Raji (cell line): Measurements from ENCODE around the gene FMNL1.
A peak's percentile ranks its signal among the peaks of the same experiment; 100 is the strongest.

Source experiments
- POLR2A ChIP-seq: IDR thresholded peaks from 2 replicates; pipeline ENCODE4 v1.6.1; 2011; ENCODE audit warnings: low read depth, low read length, control low read depth; ENCODE audit not compliant: insufficient read depth

FMNL1 gene

DNA sequence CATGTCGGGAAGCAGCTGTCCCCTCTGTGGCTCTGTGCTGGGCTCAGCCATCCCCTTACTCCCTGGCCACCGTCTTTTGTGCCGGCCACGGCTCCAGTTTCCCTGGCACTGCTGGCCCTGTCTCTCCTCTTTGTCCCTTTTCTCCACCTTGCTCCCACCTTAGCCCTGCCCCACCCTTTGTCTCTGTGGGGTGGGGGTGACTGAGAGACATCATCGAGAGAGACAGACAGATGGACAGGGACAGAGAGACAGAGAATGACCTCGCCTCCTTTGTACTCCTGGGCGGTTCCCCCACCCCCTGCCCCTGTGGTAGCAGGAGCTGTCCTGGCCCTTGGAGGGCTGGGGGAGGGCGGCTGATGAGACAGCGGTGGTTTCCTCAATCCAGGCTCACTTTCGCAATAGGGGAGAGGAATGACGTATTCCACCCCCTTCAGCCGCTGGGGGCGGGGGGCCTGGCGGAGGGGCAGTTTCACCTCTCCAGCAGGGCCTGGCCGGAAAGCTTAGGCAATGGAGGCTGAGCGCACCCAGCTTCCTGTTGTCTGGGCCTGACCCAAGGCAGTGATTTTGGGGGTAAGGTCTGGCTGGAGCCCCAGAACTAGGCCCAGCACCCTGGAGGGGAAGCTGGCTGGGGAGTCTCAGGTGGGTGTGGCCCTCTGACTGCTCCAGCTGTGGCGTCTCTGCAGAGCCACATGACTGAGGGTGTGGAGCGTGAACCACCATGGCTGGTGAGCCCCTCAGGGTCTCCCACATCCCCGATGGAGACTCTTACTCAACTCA, 7.3 kb downstream of the FMNL1 start:
- TF ChIP-seq POLR2A = 0 out of 2 replicates have a peak, but pooled peaks have one; percentile 16

DNA sequence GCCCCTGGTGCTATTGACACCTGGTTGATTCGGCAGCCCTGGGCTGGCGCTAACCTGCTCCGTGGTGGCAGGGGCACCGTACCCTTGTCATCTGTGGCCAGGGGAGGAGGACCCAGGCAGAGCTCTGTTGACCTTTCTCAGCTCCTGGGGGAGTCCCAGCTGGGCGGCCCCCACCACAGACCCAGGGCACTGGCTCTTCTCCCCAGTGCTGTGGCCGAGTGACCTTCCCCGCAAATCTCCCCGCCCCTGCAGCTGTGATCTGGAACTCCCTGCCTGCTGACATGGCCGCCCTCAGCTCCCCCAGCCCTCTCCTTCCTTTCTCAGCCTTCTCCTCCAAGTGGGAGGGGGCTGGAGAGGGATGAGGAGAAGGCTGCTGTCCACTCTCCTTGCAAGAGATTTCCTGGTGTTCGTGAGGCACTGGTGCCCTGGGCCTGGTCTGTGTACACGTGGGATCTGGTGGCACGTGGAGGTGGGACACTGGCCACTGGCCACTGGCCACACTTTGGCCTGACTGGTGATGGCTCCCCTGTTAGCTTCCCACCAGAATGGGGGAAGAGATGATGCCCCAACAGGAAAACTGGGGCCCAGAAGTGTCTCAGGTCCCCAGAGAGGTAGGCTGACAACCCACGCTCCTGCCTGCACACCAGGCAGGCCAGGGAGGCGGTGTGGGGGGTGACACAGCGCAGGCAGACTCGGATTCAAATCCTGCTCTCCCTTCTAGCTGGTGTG, 8.2 kb downstream of the FMNL1 start:
- TF ChIP-seq POLR2A = no peak

DNA sequence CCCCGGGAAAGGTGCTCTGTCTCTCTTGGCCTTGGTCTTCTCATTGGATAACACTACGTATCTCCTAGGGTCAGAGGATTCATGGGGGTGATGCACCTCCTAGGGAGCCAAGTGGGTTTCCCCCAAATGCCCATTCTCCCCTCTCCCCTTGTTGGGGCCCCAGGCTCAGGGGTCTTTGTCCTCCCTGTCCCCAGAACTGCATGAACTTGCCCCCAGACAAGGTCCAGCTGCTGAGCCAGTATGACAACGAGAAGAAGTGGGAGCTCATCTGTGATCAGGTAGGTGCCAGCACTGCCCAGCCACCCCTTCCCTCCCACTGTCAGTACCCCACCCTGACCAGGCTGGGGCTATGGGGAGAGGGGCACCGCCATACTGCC, 8.7 kb downstream of the FMNL1 start:
- no peak for TF ChIP-seq POLR2A

DNA sequence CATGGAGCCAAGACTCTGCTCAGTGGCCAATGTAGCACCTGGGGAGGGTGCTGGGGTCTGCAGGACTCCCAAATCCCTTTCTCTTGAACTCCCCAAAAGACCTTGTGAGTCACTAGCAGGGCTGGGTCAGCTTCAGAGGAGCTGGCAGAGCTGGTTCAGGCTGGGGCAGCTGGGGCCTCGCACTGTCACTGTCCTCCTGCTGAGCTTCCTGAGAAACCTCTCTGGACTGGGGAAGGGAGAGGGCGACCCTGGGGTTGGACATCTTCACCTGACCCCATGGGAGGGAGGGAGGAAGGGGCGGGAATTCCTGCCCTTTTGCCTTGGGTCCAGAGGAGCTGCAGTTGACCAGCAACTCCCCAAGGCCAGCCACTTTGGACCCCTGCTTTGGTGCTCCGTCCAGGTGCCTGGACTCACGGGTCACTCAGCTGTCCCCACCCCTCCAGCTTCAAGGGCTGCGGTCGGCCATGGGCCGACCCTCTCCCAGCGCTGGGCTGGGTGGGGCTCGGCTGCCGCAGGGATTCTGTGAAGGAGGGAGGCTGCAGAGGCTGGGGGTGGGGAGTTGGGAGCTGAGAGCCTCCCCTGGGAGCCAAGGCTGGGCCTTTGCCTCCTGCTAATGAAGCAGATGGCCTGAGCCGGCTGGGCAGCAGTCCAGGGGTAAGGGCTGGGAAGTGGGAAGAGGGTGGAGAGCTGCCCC, 9.2 kb downstream of the FMNL1 start:
- no peak for TF ChIP-seq POLR2A

DNA sequence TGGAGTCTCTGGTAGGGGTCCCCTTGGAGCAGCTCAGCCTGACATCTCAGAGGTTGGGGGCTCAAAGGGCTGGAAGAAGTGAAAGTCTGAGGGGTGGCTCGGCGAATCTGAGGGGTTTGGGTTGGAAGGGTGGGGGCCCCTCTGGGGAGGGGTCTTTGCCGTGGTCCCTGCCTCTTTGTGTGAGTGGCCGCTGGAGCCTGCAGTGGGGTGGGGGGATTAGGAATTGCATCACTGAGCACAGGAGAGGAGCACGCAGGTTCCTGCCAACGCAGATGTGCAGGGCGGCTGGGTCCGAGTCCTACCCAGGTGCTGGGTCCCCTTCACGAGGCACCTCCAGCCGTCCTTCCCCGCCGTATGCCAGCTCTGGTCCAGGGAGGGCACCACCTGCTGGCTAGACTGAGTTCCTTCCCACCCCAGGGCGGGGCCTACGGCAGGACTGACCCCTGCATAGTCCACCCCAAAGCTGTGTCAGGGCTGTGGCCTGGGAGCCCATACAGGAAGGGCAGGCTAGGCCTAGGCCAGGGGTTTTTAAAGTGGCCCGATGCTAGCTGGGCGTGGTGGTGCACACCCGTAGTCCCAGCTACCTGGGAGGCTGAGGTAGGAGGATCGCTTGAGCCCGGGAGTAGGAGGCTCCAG, 9.9 kb downstream of the FMNL1 start:
- no peak for TF ChIP-seq POLR2A

DNA sequence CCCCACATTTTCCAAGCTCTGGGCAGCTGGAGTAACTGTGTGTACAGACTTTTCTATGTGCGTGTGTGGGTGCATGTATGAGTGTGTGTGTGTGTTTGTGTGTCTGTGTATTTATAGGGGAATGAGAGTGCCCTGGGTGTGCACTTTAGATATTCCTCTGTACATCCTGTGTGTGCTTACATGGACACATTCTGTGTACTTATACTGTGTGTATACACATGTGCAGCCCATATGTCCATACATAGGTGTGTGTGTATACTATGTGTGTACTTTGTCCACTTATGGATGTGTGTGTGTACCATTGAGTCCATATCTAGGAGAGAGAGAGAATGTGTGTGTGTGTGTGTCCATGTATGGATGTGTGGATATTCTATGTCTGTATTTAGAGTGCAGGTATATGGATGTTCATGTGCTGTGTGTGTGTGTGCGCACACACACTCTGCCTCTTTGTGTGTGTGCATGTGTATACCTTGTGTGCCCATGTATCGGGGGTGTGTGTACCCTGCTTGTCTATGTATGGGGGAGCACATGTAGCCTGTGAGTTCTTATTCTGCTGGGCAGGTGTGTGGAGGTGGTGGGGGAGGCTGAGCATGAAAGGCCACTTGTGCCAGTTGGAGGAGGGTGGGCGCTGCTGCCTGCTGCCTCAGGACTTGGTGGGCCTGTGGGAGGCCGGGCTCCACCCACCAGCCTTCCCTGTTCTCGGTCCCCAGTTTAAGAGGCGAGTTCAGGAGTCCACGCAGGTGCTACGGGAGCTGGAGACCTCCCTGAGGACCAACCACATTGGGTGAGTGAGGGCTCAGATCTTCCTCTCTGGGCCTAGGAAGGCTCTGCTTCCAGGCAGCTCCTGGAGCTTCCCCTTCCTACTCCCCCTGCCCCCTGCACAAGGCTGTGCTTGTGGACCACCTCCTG, 11.1 kb downstream of the FMNL1 start:
- no peak for TF ChIP-seq POLR2A

DNA sequence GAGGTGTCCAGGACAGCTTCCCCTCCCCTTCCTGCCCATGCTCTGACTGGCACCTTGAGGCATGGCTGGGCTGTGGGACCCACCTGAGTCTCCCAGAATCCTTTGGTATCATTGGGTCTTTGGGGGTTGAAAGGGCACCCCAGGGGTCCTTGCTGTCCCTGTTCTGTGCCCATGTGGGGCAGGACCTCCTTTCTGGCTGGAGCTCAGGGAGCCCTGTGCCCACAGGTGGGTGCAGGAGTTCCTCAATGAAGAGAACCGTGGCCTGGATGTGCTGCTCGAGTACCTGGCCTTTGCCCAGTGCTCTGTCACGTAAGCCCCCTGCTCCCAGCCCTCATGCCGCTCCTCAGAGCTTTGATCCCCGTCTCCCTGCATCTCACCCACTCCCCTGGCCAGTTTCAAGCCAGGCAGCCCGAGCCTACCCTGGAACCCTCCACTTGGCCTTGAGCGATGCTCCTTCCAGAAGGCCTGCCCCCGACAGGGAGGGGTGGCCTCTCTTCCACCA, 11.8 kb downstream of the FMNL1 start:
- TF ChIP-seq POLR2A = no peak

DNA sequence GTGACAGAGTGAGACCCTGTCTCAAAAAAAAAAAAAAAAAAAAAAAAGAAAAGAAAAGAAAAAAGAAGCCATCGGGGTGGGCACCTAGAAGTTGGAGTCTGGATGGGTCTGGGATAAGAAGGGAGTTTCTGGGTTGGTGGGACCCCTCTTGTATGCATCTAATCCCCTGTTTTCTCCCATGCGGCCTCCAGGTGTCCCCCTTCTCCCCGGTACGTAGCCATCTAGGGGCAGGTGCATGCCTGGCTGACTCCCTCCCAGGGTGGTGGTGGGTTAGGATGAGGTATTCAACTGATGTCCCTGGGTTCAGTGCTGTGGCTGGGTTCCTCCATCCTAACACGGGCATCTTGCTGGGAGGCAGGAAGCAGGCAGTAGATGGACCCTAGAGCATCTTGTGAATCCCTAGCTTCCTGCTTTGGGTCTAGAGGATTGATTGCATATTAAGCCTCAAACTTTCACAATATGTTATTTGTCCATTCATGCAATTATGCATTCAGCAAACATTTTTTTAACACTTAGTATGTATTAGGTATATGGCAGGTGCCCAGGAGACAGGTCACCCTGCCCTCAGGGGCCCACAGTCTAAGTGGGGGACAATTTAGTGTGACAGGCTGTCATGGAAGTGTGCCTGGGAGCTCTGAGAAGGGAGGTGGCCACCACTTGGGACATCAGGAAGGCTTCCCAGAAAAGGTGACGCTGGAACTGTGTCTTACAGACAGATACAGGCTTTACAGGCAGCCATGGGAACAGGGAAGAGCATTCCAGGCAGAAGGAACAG, 13.1 kb downstream of the FMNL1 start:
- no peak for TF ChIP-seq POLR2A

DNA sequence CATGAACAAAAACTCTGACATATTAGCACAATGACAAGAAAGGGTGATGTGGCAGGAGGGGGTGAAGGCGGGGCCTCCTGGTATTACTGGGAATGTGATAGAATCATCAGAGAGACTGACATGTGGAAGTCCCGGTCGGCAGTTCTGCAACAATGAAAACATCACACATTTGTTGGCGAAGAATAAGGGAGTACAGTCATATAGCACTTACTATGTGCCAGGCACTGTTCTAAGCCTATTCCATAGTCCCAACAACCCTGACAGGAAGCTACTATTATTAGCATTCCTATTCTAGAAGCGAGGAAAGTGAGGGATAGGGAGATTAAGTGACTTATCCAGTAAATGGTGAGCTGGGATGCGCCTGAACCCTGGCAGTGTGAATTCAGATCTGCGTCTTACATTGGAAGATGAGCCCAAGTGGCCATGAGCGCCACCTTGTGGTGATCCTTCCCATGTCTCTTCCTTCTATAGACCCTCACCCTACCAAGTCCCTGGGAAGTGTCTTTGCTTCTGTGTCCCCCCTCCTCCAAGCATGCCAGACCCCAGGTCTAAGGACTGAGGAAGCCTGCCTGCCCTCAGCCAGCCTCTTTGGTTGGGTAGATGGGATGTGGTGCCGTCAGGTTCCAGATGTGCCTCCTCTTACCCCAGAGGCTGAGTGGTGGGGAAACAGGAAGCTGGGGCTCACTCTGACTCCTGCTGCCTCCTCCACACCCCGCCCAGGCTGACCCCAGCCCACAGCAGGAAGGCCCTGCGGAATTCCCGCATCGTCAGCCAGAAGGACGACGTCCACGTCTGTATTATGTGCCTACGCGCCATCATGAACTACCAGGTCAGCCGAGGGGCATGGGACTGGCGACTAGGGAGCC, 14.0 kb downstream of the FMNL1 start:
- TF ChIP-seq POLR2A = no peak

DNA sequence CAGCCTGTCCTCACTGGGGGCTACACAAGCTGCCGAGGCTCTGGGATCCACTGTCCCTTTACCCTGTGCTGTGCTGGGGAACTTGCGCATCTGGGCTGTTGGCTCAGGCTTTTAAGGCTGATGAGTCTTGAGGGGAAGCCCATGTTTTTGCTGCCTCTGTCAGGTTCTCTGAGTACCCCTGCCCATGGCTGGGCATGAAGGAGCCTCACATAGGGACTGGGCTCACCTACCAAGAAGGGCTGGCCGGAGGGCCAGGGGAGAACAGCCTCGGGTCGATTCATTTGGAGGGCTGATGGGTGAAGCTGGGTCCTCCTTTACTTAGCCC, 14.6 kb downstream of the FMNL1 start:
- TF ChIP-seq POLR2A = no peak

DNA sequence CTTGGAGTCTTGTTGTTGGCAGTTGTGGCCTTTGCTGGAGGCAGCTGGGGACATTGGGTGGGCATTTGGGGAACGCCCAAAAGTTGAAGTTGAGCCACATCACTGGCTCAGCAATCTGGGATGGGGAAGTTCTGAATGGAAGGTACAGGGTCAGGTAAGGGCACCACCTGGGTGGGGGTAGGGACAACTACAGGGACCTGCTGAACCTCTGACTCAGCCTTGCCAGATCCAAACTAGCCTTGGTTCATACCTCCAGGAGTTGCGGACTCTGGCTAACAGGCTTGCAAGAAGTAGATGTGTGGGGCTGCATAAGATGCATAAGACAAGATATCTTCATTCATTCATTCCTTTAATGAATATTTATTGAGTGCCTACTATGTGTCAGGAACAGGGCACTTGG, 16.0 kb downstream of the FMNL1 start:
- TF ChIP-seq POLR2A = no peak

DNA sequence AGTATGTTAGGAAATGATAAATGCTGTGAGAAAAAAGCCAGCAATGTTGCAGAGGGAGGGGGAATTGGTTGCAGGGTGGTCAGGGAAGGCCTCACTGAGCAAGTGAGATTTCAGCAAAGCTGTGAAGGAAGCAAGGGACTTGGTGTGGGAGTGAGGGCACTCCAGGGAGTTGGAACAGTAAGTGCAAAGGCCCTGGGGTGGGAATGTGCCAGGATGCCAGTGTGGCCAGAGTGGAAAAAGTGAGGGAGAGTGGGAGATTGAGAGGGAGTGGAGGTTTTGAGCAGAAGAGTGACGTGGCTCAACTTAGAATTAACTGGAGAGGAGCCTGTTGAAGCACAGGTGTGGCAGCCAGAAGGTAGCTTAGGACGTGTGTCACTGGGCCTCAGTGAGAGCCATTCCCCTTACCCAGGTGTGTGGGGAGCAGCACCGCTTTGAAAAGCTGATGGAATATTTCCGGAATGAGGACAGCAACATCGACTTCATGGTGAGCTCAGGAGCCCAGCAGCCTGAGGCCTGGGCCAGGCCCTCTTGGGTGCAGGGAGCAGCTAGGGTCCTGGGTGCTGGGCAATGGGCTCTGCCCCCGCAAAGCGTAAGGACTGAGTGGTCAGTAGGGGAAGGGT, 16.6 kb downstream of the FMNL1 start:
- no peak for TF ChIP-seq POLR2A
